ENCODE measurements around the gene TRPV4.

TRPV4 gene

DNA sequence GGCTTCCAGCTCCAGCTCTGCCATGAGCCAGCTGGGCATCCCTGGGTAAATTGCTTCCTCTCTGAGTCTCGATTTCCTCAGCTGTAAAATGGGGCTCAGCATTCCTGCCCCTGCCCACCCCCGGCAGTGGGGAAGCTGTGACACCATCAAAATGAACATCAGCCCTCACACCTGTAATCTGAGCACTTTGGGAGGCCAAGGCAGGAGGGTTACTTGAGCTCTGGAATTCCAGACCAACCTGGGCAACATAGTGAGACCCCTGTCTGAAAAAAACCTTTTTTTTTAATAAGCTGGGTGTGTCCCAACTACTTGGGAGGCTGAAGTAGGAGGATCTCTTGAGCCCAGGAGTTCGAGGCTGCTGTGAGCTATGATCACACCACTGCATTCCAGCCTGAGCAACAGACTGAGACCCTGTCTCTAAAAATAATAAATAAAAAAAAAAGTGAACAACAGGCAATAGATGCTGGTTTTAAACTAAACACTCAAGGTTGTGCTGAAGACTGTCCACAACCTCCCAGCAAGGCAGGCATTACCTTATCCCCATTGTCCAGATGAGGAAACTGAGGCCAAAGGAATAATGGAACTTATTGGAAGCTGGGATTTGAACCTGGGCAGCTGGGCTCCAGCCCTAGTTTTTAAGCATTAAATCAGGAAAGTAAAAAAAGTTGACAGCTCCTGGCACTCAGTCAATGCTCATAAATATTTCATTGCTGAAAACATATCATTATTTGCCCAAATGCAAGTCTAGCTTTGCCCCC, 4.3 kb downstream of the TRPV4 start:
- no peak for DNase-seq (ENCODE audit: low read depth)

DNA sequence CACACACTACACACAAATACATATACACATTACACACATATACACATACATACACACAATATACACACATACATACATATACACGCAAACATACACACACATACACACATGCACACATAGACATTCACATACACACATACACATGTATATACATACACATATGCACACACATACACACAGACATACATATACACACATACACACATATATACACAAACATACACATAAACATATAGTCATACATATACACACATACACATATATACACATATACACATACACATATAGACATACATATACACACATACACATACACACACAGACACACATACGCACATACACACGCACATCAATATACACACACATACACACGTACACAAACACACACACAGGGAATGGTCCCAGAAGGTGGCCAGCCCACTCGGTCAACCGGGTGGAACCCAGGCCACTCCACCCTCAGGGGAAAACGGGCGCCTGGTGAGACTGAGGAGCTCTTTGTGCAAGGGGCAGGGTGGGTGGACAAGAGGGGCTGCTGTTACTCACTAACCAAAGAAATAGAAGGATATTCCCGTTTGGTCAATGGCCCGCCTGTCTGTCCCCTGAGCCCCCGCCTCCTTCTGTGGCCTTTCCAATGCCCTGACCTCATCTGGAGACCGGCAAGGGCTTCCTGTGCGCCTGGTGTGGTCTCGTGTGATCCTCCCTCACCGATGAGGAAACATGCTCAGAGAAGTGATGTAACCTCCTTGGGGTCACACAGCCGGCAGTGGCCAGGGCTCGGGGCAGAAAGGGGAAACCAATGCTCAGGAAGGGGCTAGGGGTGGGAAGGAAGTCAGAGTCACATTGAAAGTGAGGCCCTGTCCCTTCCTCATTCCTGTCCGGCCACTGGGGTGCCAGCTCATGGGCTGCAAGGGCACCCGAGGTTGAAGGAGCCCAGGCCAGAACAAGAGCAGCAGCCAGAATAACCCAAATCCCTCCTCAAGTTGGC, 5.3 kb downstream of the TRPV4 start:
- no peak for DNase-seq (ENCODE audit: low read depth)

DNA sequence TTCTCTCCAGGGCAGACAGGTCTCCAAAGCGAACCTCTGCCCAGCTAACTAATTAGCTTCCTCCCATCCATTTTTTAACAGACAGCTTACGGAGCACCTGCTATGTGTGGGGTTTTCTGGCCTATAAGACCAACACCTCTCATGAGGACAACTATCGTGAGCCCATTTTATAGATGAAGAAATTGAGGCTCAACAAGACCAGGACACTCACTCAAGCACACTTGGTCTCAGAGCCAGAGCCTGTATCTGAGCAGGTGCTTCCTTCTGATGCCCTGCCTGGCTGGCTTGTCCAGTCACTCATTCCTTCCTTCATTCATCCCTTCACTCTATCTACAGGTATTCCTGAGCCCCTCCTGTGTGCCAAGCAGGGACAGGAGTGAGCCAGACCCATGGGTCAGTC, 6.1 kb downstream of the TRPV4 start:
- no peak for DNase-seq (ENCODE audit: low read depth)

DNA sequence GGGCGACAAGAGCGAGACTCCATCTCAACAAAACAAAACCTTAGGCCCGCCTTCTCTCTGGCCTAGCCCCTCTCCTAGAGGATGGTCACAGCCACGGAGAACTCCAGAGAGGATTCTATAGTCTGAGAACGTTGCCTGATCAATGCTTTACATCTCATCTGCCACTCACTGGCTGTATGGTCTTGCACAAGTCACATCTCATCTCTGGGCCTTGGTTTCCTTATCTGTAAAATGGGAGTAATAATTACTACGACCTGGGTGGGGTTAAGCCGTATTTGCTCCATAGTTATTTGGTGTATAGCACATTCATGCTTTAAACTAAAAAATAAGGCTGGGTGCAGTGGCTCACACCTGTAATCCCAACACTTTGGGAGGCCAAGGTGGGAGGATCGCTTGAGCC, 8.5 kb downstream of the TRPV4 start:
- no peak for DNase-seq (ENCODE audit: low read depth)

DNA sequence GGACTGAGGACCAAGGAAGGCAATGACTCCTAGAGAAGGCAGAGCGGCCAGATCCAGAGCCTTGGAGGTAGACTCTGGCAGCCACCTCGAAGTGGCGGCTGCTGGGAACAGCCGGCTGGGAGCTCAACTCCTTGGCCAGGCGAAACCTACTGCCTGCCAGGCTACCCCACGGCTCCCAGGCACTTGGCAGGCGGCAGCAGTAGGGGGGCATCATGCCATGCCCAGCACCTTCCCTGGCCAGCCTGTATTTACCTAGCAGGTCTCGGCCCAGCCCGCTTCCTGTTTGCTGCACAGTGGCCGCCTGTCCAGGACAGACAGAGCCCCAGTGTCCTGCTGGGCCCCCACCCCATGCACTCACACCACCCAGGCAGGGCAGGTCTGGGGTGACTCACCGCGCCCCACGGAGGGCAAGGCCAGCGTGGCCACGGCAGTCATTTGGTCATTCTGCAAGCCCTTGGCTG, 10.2 kb downstream of the TRPV4 start:
- no peak for DNase-seq (ENCODE audit: low read depth)

DNA sequence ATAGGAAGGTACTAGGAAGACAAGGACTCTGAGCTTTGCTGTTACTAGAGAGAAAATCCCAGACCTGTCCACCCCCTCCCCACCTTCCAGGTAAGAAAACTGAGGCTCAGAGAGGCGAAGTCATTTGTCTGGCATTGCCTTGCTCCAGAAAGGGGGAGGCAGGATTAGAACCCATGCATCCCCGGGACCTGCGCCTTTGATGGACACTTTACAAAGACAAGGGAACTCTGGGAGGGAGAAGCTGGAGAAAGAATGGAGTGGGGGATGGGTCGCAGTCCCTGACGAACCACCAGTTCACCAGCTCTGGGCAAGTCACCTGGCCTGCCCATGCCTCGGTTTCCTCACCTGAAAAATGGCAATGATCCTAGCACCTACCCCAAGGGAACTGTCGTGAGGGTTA, 10.8 kb downstream of the TRPV4 start:
- no peak for DNase-seq (ENCODE audit: low read depth)

DNA sequence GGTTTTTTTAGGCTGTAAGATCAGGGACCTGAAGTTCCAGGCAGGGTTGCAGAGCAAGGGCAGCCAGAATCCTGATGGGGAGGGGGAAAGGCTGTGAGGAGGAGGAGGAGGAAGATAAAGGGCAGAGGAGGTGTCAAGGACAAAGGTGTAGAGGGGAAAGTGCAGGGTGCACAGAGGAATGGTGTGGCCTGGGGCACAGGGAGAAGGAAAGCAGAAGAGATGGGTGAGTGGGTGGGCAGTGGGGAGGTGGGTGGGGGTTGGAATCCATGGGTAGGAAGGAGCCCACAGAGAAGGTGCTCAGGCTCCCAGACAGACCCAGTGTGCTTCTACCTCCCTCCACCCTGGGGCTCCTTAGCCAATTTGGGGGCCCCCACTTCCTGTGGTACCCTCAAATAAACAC, 11.2 kb downstream of the TRPV4 start:
- DNase-seq (ENCODE audit: low read depth) = no peak

DNA sequence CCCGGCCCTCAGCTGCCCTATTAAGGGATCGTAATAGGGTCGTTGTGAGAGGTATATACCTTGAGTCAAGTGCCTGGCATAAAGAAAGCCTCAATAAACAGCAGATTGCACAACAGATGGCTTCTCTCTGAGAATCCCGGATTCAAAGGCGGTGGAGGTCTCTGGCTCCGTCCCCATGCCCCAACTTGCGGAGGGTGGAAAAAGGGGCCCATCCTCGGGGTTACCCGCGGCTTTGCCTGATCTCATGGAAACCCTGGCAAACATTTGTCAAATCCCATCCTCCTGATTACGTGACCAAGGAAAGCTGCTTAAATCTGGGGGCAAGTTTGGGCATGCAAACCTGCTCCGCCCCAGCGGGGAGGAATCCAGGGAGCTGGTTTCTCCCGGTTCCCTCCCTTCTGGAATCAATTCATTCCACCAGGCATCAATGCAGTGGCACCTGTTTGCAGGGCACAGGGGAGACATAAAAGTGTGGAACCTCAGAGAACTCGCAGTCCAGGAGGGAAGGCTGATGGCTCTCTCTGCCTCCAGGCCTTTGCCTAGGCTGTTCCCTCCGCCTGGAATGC, 12.3 kb downstream of the TRPV4 start:
- no peak for DNase-seq (ENCODE audit: low read depth)

DNA sequence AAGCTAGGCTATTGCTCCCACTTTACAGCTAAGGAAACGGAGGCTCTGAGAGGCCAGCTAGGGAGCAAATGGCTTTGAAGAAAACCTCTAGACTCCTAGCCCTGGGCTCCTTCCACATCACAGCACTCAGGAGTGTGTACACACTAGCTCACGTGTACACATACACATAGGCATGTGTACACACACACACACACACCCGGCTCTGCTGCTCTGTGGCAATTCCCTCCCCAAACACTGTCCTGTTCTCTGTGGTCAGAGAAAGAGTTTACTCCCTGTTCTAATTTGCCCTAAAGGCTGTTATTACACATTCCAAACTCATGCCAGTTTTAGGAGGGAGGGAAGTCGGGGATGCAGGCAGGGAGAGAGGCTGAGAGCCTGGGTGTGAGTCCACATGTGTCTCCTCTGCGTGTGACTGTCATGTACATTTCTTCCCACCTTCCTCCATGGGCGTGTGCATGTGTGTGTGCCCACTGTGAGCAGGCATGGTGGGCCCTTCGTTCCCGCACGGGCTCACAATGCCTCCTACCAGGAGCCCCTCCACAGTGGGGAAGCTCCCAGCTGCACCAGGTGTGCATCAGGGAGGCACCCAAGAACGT, 14.2 kb downstream of the TRPV4 start:
- no peak for DNase-seq (ENCODE audit: low read depth)

DNA sequence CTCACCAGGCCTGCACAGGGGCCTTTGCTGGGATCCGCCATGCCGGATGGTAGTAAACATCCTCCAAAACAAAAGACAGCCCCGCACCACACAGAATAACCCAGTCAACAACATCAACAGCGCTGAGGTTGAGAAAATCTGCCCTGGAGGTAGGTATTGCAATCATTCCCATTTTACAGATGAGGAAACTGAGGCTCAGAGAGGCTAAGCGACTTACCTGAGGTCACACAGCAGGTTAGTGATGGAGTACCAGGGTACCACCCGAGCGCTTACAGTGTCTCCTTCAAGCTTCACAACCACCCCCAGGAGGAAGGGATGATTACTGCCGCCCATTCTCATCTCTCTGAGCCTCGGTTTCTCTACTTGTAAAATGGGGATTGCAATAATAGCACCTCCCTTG, 14.9 kb downstream of the TRPV4 start:
- no peak for DNase-seq (ENCODE audit: low read depth)

DNA sequence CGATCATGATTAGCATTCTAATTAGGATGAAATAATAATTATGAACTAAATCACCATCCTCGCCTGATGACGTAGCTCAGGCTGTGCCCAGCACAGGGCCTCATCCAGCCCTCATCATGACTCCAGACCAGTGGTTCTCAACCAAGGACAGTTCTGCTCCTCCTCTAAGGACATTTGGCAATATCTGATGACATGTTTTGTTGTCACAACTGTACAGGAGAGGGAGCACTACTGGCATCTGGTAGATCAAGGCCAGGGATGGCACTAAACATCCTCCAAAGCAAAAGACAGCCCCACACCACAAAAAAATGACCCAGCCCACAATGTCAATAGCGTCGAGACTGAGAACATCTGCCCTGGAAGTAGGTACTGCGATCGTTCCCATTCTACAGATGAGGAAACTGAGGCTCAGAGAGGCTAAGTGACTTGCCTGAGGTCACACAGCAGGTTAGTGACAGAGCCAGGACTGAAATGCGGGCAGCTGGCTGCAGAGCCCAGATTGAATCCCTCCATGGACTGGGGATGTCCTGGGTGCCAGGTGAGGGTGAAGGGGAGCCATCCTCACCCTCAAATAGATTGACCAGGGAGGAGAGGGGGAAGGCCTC, 15.5 kb downstream of the TRPV4 start:
- DNase-seq (ENCODE audit: low read depth) = no peak

DNA sequence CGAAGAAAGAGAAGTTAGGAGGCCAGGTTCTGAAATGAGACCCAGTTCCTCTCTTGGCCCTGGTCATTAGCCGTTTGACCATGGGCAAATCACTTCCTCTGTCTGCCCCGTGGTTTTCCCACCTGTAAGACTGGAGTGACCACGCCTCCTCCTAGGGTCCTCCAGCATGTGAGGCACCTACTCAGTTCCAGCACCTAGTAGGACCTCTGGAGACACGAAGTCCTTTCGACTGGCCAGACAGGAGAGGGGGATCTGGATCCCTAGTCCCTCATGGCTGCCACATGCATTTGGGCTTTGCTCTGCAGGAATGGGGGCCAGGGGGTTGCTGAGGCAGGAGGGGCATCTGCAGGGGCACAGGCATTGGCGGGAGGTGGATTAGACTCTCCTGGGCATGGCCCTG, 16.3 kb downstream of the TRPV4 start:
- DNase-seq (ENCODE audit: low read depth) = no peak

DNA sequence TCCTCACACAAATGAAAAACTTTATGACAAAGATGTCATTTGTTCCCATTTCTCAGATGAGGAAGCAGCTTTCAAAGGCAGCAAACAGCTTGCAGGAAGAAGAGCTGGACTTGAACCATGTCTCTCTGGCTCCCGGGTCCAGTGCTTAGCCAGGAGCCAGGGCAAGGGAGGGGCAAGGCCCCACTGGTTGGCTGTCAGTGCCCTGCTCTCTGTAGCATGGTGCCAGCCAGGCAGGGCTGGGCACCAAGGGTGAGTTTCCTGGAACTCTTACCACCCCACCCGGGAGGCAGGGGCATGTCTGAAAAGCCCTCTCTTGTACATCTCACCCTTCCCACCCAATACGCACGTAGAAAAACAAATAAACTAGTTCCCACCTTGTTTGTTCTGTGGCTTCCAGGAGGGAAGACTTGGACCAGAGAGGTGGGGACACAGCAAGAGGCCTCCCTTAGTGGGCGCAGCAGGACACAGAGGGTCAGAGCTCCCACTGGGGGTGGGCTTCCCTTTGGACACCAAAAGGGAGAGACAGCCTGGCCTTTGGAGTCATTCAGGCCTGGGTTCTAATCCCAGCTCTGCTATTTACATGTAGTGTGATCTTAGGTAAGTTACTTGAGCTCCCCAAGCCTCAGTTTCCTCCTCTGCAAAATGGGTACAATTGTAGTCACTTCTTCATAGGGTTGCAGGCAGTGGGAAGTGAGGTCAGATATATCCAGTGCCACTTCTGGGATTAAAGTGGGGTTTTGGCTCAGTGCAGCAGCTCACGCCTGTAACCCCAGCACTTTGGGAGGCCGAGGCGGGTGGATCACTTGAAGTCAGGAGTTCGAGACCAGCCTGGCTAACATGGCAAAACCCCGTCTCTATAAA, 17.2 kb downstream of the TRPV4 start:
- no peak for DNase-seq (ENCODE audit: low read depth)

DNA sequence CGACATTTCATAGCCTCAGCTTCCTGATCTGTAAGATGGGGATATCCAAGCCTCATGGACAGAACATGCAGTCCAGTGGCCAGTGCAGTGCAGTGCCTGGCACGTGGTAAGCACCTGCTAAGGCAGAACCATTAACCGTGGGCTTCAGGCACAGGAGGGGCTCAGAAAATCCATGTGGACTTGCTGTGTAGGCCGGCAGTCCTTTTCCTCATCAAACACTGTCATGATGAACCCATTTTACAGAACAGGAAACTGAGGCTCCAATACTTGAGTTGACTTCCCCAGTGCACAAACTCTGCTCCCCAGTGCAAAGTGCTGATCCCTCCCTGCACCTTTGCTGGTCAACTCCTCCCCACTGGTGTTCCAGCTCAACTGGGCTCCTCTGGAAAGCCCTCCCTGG, 18.0 kb downstream of the TRPV4 start:
- no peak for DNase-seq (ENCODE audit: low read depth)

DNA sequence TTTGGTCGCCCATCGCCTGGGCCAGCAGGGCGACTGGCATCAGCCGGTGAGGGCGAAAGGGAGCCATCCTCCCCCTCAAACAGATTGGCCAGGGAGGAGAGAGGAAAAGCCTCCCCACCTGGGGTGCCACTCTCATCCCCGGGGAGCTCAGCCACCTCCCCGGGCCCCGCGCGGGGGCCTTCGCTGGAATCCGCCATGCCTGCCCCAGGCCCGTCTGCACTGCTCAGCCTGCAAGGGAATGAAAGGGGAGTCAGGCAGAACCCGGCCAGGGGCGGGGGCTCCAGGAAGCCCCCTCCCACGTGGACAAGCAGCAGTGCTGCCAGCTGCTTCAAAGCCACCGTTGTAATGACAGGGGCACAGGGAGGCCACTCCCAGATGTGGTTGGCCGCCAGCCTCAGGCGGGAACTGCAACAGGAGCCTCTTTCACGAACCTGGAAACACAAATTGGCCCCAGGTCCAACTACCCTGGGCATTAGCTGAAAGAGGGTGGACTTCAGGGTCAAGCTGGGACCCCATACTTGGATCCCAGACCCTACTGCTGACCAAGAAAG, 18.5 kb downstream of the TRPV4 start:
- DNase-seq (ENCODE audit: low read depth) = no peak

DNA sequence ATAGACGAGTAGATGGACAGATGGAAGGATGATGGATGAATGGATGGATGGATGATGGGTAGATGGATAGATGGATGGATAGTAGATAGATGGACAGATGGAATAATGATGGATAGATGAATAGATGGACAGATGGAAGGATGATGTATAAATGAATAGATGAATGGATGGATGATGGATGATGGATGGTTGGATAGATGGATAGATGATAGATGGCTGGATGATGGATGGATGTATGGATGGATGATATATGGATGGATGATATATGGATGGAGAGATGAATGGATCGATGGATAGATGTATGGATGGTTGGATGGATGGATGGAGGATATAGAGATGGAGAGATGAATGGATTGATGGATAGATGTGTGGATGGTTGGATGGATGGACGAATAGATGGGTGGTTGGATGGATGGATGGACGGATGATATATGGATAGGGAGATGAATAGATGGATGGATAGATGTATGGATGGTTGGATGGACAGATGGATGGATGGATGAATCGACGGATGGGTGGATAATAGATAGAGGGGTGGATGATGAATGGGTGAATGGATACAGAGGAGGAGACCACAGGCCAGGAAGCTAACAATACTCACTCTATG, 19.3 kb downstream of the TRPV4 start:
- DNase-seq (ENCODE audit: low read depth) = no peak

DNA sequence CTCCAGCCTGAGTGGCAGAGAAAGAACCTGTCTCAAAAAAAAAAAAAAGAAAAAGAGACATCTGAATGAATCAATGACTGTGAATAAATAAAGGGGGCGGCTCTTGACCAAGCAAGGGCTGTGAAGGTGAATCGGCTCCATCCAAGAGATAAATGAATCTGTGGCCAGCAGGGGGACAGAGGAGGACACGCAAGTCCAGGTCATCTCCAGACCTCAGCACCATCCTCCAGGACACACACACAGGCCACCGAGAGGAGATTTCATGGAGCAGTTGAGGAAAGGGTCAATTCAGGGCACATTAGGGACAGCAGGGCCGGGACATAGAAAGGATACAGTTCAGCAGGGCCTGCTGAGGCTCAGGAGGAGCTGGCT, 21.6 kb downstream of the TRPV4 start:
- no peak for DNase-seq (ENCODE audit: low read depth)

DNA sequence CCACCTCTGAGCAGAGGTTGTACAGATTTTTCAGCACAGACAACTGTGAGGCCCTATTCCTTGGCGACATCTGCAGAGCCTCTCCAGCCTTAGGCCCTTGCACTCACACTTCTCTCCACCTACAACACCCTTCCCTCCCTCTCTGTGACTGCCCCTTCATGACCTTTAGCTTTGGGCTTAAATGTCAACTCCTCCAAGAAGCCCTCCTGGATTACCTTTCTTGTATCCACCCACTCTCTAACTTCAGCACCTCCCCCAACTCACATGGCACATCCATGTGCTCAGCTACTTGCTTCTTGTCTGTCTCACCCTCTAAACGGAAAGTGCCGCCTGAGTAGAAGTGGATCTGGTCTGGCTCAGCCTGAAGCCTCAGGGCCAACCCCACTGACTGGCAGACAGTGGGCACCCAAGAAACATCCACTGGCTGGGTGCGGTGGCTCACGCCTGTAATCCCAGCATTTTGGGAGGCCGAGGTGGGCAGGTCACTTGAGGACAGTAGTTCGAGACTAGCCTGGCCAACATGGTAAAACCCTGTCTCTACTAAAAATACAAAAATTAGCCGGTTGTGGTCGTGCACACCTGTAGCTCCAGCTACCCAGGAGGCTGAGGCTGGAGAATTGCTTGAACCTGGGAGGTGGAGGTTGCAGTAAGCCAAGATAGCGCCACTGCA, 22.1 kb downstream of the TRPV4 start:
- no peak for DNase-seq (ENCODE audit: low read depth)

DNA sequence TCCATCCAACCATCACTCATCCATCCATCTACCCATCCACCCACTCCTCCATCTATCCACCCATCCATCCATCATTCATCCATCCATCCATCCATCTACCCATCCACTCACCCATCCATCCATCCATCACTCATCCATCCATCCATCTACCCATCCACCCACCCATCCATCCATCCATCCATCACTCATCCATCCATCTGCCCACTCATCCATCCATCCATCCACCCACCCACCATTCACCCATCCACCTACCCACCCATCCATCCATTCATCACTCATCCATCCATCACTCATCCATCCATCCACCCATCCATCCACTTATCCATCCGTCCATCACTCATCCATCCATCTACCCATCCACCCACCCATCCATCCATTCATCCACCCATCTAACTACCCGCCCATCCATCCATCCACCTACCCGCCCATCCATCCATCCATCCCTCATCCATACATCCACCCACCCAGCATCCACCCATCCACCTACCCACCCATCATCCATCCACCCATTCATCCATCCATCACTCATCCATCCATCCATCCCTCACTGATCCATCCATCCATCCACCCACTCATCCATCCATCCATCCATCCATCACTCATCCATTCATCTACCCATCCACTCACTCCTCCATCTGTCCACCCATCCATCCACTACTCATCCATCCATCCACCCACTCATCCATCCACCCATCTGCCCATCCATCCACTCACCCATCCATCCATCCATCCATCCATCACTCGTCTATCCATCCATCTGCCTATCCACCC, 24.1 kb downstream of the TRPV4 start:
- DNase-seq (ENCODE audit: low read depth) = no peak

Data from stimulated activated CD8-positive, alpha-beta memory T cell treated with anti-CD3 and anti-CD28 coated beads, Interleukin-4, amount 100 ng/mL, for 24 hours (primary cell).